Cortex of kidney (tissue), 1 donor: ENCODE measurements around the gene WHAMM.
"Not testable (repeated sequence)": the region's sequence is repeated elsewhere in the genome, so short reads cannot be mapped to it uniquely, and the experiment has no call there.

Source experiments
- DNase-seq: peaks from one replicate; lab custom pipeline; 2025; lab: John Stamatoyannopoulos, UW

WHAMM gene

DNA sequence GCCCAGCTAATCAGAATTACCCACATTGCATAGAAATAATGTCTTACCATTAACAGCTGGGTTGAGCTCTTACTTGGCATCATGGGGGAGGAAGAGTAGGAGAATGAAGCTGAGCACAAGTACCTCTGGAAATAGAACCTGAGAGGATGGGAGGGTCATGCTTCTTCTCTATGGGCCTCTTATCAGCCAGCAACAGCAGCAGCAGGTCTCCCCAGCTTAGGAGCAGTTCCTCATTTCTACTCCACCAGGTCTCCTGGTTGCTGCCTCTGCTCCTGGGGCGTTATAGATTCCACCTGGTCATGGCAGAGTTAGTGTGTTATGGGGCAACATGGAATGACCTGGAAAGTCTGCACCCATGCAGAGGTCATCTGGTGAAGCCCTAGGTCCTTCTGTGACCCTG lies 6.9 kb upstream of the WHAMM start:
- no peak for DNase-seq

DNA sequence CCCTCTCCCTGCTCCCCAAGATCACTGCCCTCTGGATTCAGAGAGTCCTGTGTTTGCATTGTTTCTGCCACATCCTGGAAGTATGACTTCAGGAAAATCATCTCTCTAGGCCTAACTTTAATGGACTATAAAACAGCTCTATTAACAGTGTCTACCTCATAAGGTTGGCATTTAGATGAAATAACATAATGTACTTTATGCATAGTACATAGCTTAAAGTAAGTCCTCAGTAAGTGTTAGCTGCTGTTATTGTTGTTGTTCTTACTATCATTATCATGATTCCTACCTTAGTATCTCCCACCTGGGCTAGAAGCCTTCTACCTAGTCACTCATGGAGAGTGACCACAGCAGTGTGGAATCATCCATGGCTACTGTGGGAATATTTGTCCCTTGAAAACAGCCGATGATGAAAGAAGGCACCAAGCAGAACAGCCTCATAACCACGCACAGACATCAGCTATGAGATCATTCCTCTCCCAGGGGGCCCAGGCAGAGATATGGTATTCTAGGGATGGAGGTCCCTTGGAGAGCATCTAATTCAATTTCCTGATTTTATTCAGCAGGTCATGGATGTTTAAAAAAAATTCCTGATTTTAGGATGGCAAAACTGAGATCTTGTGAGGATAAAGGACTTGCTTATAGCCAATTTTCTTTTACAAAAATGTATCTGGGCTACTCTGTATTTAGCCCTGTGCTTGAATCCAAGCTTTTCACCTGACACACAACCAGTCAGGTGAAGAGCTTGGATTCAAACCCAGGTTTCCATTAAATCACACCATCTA lies 5.4 kb upstream of the WHAMM start:
- DNase-seq: no peak

DNA sequence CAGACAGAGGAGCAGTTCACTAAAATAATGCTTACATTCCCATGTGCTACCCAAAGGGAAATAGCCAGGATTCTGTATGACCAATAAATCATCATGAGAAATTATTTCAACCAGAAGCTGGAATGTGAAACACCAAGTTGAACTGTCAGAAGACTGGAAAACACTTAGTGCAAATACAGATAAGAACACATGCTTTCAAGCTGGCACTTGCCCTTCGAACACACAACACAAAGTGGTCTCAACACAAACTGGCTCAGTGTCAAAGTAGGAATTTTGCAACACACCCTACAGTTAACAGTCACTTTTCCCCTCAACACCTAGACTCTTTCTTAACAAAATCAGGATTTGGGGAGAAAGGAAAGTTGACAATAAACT lies 4.9 kb upstream of the WHAMM start:
- no peak for DNase-seq

DNA sequence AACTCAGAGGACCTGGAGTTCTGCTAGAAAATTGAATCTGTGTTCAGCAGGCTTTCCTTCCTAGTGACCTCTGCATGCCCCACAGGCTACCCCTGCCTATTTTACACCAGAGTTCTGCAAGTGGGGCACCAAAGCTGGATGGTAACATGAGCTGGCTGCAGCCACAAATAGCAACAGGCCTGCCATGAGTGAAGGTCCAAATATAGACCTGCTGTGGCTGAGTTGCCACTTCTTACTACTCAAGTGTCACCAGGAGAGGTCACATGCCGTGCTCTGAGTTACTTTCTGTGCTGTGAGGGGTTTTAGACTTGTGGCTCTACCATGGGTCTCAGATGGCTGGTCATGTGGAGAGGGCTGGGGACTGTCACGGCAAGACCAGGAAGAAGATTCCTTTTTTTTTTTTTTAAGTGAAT lies 3.4 kb upstream of the WHAMM start, which contains the start of gene FSD2:
Gene FSD2, minus strand, starts transcription at position 76 of the 413 bp plus-strand sequence. CDS start 18,679 bp downstream, outside the sequence.
- DNase-seq: no peak

DNA sequence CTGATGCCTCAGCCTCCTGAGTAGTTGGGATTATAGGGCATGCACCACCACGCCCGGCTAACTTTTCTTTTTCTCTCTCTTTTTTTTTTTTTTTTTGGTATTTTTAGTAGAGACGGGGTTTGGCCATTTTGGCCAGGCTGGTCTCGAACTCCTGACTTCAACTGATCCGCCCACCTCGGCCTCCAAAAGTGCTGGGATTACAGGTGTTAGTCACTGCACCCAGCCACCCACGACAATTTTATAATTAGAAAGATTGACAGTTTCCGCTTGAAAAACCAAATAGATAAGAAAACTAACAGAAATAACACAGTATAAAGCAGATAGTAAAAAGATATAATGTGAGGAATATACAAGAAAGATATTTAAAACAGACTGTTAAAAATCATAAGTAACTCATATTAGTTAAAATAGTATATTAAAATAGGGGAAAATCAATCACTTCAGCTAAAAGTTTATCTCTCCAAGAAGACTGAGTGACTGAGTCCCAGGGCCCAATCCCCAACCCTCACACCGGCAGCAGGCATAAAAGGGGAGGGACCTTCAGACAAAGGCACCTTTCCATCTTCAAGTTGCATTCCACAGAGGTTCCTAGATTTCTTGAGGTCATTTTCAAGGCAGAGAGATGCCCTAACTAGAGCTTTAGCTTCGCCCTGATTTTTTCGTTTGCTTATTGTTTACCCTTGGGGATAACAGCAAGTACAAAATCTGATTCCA lies 1.4 kb upstream of the WHAMM start:
- DNase-seq: no peak

DNA sequence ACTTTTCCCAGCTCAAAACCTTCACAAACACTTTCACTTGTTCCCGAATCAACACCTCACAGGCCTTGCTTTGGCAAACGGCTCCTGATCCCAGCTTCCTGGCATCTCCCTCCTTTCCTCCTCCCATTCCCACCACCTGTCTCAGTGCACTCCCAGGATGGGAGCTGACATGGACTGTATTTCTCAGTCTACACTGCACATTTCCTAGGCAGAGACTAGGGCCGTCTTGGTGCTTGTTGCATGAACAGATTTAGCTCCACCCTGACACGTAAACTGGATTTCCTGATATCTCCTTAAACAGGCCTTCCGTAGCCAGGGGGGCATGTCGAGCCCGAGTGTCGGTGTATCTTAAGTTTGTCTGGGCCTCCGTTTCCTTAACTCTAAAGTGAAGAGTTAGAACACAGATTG lies 790 bp upstream of the WHAMM start:
- no peak for DNase-seq

DNA sequence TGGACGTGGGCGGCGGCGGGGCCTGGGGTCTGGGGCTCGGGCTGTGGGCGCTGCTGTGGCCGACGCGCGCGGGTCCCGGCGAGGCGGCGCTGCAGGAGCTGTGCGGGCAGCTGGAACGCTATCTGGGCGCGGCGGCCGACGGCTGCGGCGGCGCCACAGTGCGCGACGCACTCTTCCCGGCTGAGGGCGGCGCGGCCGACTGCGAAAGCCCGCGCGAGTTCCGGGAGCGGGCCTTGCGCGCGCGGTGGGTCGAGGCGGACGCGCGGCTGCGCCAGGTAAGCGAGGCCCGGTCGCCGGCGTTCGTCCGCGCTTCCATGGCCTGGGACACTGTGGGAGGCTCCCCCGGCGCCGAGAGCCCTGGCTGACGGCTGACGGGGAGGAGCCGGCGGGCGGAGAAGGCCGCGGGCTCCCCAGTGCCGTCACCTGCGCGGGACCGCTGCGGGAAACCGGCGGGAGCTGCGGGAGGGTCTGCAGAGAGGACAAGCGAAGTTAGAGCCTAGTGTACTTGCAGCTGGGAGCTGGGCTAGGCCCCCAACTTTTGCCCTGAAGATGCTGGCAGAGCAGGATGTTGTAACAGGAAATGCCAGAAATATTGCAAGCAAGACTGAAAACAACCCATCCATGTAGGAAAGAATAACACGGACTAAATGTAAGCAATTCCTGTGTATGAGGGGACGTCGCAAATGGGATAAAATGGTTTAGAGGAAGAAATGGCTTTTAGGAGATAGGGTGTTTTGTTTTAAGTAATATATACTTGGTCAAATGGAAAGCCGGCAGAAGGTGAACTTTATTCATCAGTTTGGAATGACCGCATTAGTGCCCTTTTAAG lies 847 bp downstream of the WHAMM start:
- DNase-seq: no peak

DNA sequence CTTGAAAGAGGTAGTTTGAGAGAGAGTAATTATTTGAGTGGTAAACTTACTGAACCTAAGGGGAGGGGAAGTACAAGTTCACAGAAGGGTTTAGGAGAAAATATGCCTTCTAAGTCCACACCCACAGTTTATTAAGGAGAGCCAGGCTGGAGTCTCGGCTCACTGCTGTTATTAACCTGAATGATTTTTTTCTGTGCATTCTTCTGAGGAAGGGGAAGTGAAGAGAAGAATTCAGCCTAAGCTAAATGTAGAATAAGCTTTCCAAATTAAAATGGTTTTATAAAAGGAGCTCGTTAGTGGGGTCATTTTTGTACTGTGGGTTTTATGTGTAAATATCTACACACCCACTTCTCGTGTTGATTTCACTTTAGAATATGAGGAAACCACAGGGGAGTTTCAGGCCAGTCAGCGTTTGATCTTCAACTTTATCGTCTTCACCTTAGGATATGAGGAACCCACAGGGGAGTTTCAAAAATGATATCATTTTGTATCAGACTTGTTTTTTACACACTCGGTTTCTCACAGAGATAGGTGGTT lies 1.5 kb downstream of the WHAMM start:
- DNase-seq: no peak

DNA sequence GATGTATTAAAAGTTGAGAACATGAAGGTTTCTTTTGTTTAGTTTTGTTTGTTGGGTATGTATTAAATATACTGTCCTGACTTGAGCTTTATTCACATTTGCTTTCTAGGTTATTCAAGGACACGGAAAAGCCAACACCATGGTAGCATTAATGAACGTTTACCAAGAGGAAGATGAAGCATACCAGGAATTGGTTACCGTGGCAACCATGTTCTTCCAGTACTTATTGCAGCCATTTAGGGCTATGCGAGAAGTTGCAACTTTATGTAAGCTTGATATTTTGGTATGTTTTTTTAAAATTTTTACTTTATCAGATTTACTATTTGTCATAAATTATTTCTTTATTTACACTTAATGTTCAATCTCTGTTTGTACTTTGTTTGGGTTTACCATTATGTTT lies 3.6 kb downstream of the WHAMM start:
- DNase-seq: no peak

DNA sequence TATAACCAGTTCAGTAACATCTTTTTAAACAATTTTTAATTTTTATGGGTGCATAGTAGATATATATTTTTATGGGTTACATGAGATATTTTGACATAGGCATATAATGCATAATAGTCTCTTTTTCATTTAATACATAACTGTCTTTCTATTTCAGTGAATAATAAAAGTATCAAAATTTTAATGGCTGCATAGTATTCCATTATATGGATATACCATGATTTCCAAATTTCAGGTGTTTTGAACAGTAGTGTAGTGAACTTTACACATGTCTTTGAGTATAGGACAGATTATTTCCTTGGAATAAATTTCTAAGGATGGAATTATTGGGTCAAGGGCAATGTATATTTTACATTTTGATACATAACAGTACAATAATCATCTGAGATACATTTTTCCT lies 10.7 kb downstream of the WHAMM start:
- DNase-seq: no peak

DNA sequence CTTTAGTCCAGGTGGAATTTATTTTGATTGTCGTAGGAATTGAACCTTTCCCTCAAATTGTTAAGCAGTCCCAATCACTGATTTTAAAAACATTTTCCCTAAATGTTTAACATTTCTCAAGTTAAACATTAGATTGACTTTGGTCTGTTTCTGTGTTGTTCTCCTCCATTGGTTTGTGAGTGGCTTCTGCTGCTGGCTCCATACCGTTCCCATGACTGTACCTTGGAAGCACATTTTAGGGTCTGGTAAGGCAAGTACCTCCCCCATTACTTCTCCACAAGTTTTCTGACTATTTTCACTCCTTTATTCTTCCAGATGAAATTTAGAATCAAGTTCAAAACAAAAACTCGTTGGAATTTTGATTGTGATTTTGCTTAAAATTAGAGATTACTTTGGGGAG lies 12.0 kb downstream of the WHAMM start:
- DNase-seq: not testable (repeated sequence)

DNA sequence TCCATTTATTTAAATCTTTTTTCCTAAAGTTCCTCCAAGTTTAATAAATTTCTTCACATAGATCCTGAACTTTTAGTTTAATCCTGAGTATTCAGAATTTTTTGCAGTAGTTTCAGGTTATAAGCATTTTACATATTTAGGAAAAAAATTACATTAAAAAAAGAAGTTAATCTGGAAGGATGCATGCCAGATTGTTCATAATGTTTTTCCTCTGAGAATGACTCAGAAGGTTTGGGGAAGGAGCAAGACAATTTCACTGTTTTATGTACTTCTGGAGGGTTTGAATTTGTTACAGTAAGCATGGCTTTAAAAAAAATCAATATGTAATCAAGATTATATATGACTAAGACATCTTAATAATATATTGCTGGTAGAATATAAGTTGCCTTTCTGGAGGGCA lies 12.4 kb downstream of the WHAMM start:
- not testable (repeated sequence) for DNase-seq

DNA sequence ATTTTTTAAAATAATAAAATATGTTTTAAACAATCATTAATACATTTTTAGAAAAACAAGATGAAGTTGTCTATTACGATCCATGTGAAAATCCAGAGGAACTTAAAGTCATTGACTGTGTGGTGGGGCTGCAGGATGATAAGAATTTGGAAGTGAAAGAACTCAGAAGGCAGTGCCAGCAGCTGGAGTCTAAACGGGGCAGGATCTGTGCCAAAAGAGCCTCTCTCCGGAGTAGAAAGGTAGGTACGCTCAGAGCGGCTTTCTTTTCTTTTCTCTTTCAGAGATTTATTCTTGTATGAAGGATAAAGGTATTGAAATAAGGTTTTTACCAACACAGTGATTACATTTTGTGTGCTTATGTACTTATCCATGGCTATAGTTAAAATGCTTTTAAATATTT lies 13.6 kb downstream of the WHAMM start:
- DNase-seq: no peak

DNA sequence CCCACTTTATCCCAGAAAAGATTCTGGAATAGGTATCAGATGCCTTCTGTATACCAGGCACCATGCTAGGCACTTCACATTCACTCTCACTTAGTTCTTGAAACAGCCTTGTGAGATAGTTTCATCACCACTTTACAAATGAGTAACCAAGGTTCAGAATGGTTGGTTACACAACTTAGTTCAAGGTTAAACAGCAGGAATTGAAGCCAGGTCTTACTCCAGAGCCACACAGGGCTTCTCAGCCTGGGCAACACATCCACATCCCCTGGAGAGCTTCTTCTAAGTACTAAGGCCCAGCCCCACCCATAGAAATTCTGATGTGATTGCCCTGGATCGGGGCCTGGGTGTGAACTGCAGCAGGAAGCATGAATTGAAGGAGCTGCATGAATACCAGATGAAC lies 18.6 kb downstream of the WHAMM start:
- no peak for DNase-seq

DNA sequence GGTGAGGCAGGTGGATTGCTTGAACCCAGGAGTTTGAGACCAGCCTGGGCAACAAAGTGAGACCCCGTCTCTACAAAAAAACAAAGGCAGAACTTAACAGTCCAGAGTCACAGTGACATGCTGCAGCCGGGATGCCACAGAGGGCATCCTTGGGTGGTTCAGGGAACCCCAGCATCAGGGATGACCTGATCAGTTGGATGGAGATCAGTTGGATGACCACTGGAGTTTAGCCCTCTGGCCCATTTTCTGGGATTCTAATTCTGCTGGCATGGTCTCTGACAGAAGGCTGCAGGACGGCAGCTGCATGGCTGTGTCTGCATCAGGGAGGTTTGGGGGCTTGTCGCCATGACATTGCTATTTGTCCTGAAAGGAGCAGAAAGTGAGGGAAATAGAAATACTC lies 19.8 kb downstream of the WHAMM start:
- no peak for DNase-seq

DNA sequence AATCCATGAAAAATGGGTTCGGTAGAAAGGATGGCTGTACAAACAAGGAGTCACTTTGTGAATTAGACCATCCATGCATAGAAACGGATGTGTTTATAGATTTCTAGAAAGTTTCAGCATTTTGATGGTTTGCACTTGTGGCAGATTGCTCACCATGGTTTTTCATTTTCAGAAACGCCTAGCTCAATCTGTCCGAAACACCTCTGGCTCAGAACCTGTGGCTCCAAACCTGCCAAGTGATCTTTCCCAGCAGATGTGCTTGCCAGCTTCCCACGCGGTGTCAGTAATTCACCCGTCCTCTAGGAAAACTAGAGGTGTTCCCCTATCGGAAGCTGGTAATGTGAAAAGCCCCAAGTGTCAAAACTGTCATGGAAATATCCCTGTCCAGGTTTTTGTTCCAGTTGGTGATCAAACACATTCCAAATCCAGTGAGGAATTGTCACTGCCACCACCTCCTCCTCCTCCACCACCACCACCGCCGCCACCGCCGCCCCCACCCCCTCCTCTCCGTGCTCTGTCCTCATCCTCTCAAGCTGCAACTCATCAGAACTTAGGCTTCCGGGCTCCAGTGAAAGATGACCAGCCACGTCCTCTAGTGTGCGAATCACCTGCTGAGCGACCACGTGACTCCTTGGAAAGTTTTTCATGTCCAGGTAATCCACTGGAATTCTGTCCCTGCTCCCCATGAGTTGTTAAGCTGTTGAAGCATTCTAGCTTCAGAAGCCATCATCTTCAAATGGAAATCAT lies 21.2 kb downstream of the WHAMM start:
- no peak for DNase-seq

DNA sequence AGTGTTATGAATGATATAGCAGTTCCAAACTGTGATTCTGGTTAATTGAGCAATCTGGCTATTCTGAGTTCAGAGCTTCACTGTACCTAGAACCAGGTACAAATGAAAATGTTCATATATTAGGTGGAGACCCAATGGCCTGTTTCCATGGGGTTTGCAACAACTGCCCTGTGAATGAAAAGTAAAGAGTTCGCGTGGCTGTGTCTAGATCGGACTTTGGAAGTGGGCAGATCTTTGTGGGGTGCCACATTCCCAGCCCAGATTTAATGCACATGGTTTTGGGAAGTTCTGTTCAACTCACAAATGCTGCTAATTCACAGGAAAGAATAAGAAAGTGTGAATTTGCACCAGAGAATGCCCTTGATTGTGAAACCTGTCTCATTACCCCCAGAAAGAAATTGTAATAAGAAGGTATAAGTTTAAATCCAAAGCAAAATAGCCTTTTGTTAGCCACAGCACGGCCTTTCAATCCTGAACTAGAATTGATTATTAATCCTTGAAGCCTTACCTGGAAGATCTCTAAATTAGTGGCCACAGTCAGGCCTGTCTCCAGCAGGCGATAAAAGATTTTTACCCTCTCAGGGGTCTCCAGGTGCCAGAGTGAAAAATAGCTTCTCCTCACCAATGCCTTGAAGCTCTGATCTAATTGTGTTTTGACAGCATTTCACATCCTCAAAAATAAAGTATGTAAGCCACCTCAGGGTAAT lies 22.6 kb downstream of the WHAMM start:
- no peak for DNase-seq

DNA sequence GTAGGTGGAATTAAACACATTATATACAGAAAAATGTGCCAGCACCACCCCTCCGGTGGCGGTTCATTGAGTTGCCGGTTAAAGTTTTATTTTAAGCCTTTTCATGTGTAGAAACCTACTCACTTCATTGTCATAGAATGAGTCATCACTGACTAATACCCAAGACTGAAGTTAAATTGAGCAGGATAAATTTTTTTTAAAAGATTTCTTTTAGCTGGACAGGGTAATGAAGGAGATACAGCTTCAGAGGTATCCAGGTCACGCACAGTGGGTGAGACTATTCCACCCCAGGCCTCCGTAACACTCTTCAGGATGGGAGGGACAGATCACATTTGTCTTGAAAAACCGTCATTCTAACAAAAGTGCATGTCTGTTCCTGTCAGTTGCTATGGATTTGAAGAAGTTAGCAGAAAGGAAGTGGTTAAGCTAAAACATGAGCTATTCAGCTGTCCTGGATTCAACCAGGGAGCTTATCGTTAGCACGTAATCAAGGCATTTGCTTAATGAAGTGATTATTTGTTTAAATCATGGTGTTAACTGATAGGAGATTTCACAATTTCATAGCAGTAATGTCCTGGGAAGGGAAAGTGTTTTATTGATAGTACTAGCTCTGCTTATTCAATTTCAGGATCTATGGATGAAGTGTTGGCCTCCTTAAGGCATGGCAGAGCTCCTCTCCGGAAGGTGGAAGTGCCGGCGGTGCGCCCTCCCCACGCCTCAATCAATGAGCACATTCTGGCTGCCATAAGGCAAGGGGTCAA lies 23.4 kb downstream of the WHAMM start:
- DNase-seq: no peak

DNA sequence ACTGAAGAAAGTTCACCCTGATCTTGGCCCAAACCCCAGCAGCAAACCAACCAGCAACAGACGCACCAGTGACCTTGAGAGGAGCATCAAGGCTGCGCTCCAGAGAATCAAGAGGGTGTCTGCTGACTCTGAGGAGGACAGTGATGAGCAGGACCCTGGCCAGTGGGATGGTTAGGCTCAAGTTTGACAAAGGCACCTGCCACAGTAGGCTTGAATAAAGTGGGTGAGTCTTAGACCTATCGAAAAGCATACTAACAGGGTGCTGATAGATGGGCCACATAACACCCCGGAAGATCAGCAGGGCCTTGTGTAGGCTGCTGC lies 23.9 kb downstream of the WHAMM start:
- DNase-seq: no peak

DNA sequence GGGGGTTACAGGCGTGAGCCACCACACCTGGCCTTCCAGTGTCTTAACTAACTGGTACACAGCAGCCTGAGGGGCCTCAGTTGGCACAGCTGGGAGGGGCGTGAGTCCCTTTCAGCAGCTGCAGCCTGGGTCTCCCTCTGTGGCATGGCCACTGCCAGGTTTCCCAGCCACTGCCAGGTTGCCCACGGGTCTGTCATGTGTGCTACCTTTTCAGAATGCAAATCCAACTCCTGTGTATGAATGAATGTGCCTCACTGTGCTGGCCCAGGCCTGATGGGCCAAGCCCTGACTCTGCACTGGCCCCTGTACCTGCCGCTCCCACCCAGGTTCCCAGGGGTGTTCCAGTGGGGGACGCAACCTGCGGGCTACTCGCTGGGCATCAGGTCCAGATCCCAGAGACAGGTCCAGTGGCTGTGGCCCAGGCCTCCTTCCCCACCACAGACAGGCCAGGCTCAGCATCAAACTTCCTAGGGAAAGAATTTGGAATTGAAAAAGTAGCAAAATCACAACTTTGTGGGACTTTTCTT lies 26.0 kb downstream of the WHAMM start:
- DNase-seq: no peak
